IMR-90 (cell line): ENCODE data around the gene CEP128. TPM values are rescaled to one million over a fixed set of nuclear protein-coding genes. Genes with fewer than 3 reads are reported as not detected.

Experiments
- ATAC-seq: fragments of 200-7000 bp; cut with Tn5 transposase; 2 replicates; pipeline ENCODE4 v1.9.1; 2020; ENCODE audit warnings: low read depth, mild to moderate bottlenecking, moderate library complexity
- BruUV-seq: library from RNA; stranded (reverse); fragments of 400-500 nt; replicated peaks from 2 replicates; lab custom pipeline; 2021; lab: Mats Ljungman, UMichigan
- CTCF ChIA-PET: fragments of 300-600 bp; formaldehyde crosslinking; extraction: SDS; loops from one replicate; lab custom pipeline; 2021; ENCODE audit warnings: antibody characterized with exemption; lab: Yijun Ruan, JAX
- POLR2A ChIA-PET: fragments of 300-600 bp; sonication (Branson Sonifier 250); formaldehyde crosslinking; loops from one replicate; lab custom pipeline; 2022; ENCODE audit warnings: antibody characterized with exemption; ENCODE audit not compliant: unreplicated experiment; lab: Charles Lee
- DNase-seq: peaks from one replicate; pipeline ENCODE4 v3.0.0; 2013
- H2AFZ ChIP-seq: replicated peaks from 2 replicates; pipeline ENCODE3; 2013; ENCODE audit warnings: low read length, mild to moderate bottlenecking; ENCODE audit not compliant: poor library complexity
- H2AK5ac ChIP-seq: 2 replicates; pipeline ENCODE4 v1.6.1; 2013; ENCODE audit warnings: low read depth, low read length, inconsistent platforms
- H2AK9ac ChIP-seq: replicated peaks from 2 replicates; pipeline ENCODE3; 2013; ENCODE audit warnings: mild to moderate bottlenecking, low read depth, low read length, moderate library complexity; ENCODE audit not compliant: poor library complexity
- H2BK120ac ChIP-seq: 2 replicates; pipeline ENCODE4 v1.6.1; 2013; ENCODE audit warnings: low read depth, low read length, inconsistent platforms
- H2BK15ac ChIP-seq: 3 replicates; pipeline ENCODE4 v1.6.1; 2013; ENCODE audit warnings: low read depth, low read length, inconsistent platforms
- H2BK20ac ChIP-seq: 2 replicates; pipeline ENCODE4 v1.6.1; 2013; ENCODE audit warnings: low read depth, mild to moderate bottlenecking, inconsistent platforms, low read length, moderate library complexity
- H2BK5ac ChIP-seq: 2 replicates; pipeline ENCODE4 v1.6.1; 2013; ENCODE audit warnings: mild to moderate bottlenecking, low read depth, low read length, inconsistent platforms; ENCODE audit not compliant: poor library complexity, severe bottlenecking
- H3K14ac ChIP-seq: replicated peaks from 2 replicates; pipeline ENCODE4 v1.6.1; 2013; ENCODE audit warnings: low read depth, low read length, inconsistent platforms
- H3K18ac ChIP-seq: 2 replicates; pipeline ENCODE4 v1.6.1; 2013; ENCODE audit warnings: low read depth, low read length, control low read depth
- H3K23ac ChIP-seq: 2 replicates; pipeline ENCODE4 v1.6.1; 2013; ENCODE audit warnings: low read depth, low read length, inconsistent platforms
- H3K27ac ChIP-seq: 2 replicates; pipeline ENCODE4 v1.5.1; 2013; ENCODE audit warnings: mild to moderate bottlenecking, control low read depth, low read length; ENCODE audit not compliant: insufficient read depth
- H3K27me3 ChIP-seq: 2 replicates; pipeline ENCODE4 v1.6.1; 2013; ENCODE audit warnings: low read length; ENCODE audit not compliant: control insufficient read depth, insufficient read depth
- H3K36me3 ChIP-seq: 2 replicates; pipeline ENCODE4 v1.6.1; 2013; ENCODE audit warnings: low read length, mixed read lengths; ENCODE audit not compliant: control insufficient read depth, insufficient read depth
- H3K4ac ChIP-seq: 2 replicates; pipeline ENCODE4 v1.6.1; 2013; ENCODE audit warnings: low read depth, low read length, inconsistent platforms
- H3K4me1 ChIP-seq: 2 replicates; pipeline ENCODE4 v1.6.1; 2013; ENCODE audit warnings: low read length, mixed read lengths; ENCODE audit not compliant: control insufficient read depth, insufficient read depth
- H3K4me2 ChIP-seq: 2 replicates; pipeline ENCODE4 v1.6.1; 2013; ENCODE audit warnings: low read depth, mild to moderate bottlenecking, control low read depth, low read length, moderate library complexity
- H3K4me3 ChIP-seq: 2 replicates; pipeline ENCODE4 v1.5.1; 2013; ENCODE audit warnings: low read depth, mild to moderate bottlenecking, control low read depth, low read length, moderate library complexity; ENCODE audit not compliant: insufficient read depth
- H3K56ac ChIP-seq: 2 replicates; pipeline ENCODE4 v1.6.1; 2013; ENCODE audit warnings: low read length, inconsistent platforms; ENCODE audit not compliant: insufficient read depth; ENCODE audit errors: extremely low read depth
- H3K79me1 ChIP-seq, 2 experiments: 2 replicates each; pipeline ENCODE4 v1.6.1; 2013; ENCODE audit warnings: low read length in 2 of 2, inconsistent platforms in 1 of 2, low read depth in 1 of 2
- H3K9ac ChIP-seq: 2 replicates; pipeline ENCODE4 v1.6.1; 2013; ENCODE audit warnings: low read depth, low read length, control low read depth
- H3K9me1 ChIP-seq: 2 replicates; pipeline ENCODE4 v1.6.1; 2013; ENCODE audit warnings: low read length, inconsistent platforms; ENCODE audit not compliant: insufficient read depth
- H3K9me3 ChIP-seq: 2 replicates; pipeline ENCODE4 v1.6.1; 2013; ENCODE audit warnings: low read length; ENCODE audit not compliant: control insufficient read depth, insufficient read depth
- H4K20me1 ChIP-seq: 2 replicates; pipeline ENCODE4 v1.6.1; 2013; ENCODE audit warnings: low read length, inconsistent platforms; ENCODE audit not compliant: insufficient read depth
- H4K5ac ChIP-seq: 2 replicates; pipeline ENCODE4 v1.6.1; 2013; ENCODE audit warnings: mild to moderate bottlenecking, low read depth, low read length, control low read depth
- H4K8ac ChIP-seq, 2 experiments: 2 replicates each; pipeline ENCODE4 v1.6.1; 2013; ENCODE audit warnings: low read depth in 2 of 2, low read length in 2 of 2, control low read depth in 1 of 2, inconsistent platforms in 1 of 2
- H4K91ac ChIP-seq: 2 replicates; pipeline ENCODE4 v1.6.1; 2013; ENCODE audit warnings: low read depth, low read length, inconsistent platforms; ENCODE audit not compliant: insufficient read depth
- BHLHE40 ChIP-seq: fragments of 150-350 bp; IDR thresholded peaks from 2 replicates; pipeline ENCODE4 v1.6.1; 2016; ENCODE audit warnings: mild to moderate bottlenecking, low read depth, low read length
- CEBPB ChIP-seq: IDR thresholded peaks from 2 replicates; pipeline ENCODE4 v1.6.1; 2012; ENCODE audit warnings: low read depth, low read length, improper control_type of control experiment
- FOS ChIP-seq: fragments of 150-350 bp; IDR thresholded peaks from 2 replicates; pipeline ENCODE4 v1.6.1; 2016; ENCODE audit warnings: low read depth, low read length
- MAFK ChIP-seq: IDR thresholded peaks from 2 replicates; pipeline ENCODE4 v1.6.1; 2012; ENCODE audit warnings: low read depth, low read length, improper control_type of control experiment
- MAZ ChIP-seq: IDR thresholded peaks from 2 replicates; pipeline ENCODE4 v1.6.1; 2012; ENCODE audit warnings: low read depth, mild to moderate bottlenecking, low read length, improper control_type of control experiment, moderate library complexity, borderline replicate concordance
- NFE2L2 ChIP-seq: fragments of 150-350 bp; IDR thresholded peaks from 2 replicates; pipeline ENCODE4 v1.6.1; 2016; ENCODE audit warnings: low read depth, mild to moderate bottlenecking, low read length
- RAD21 ChIP-seq: IDR thresholded peaks from 2 replicates; pipeline ENCODE4 v1.6.1; 2012; ENCODE audit warnings: low read length, improper control_type of control experiment
- RFX5 ChIP-seq: IDR thresholded peaks from 2 replicates; pipeline ENCODE4 v1.8.0; 2012; ENCODE audit warnings: low read depth, mild to moderate bottlenecking, low read length, moderate library complexity
- WGBS, 2 experiments: methylation state at CpG; one replicate each; pipeline versions ENCODE4 v1.1.5 to v1.1.7; 2013; ENCODE audit warnings: missing lambda C conversion rate in 2 of 2; ENCODE audit not compliant: insufficient read length in 1 of 2; ENCODE audit errors: extremely low coverage in 2 of 2; 5-methylcytosine and 5-hydroxymethylcytosine counted together
- dilution Hi-C: fragments of 300-500 bp; cut with HindIII; formaldehyde crosslinking; loops from one replicate; pipeline ENCODE4 v1.14.3; 2018; ENCODE audit warnings: low sequenced_read_pairs; ENCODE audit not compliant: unreplicated experiment
- in situ Hi-C: fragments of 300-500 bp; cut with MboI; formaldehyde crosslinking; loops from 3 replicates; pipeline ENCODE4 v1.14.3; 2019; ENCODE audit warnings: low sequenced_read_pairs, inconsistent platforms, mixed read lengths
- intact Hi-C: fragments of 100-400 bp; cut with micrococcal nuclease; formaldehyde crosslinking; loops from 2 replicates; pipeline ENCODE4 v1.10.0; 2022
- polyA plus RNA-seq, 3 experiments: library from polyadenylated mRNA; depleted of rRNA; stranded (reverse); fragments of >200 nt; gene quantifications; 2 replicates each; pipeline ENCODE4 v1.2.3, GENCODE V29; 2012; ENCODE audit warnings: low replicate concordance in 1 of 3
- total RNA-seq: library from RNA; depleted of rRNA; stranded (reverse); fragments of >200 nt; gene quantifications from 2 replicates; pipeline ENCODE4 v1.2.3, GENCODE V29; 2012
- TF ChIP-seq, protein P1 (sequence below): fragments of 150-350 bp; IDR thresholded peaks from 2 replicates; pipeline ENCODE4 v1.6.1; 2016; ENCODE audit warnings: low read depth, mild to moderate bottlenecking, low read length, moderate library complexity, borderline replicate concordance

CEP128 gene
- total and polyA plus RNA-seq, 2 of the 4 experiments (the other 2 are of a cell fraction): 1.9 to 5.7 TPM

DNA sequence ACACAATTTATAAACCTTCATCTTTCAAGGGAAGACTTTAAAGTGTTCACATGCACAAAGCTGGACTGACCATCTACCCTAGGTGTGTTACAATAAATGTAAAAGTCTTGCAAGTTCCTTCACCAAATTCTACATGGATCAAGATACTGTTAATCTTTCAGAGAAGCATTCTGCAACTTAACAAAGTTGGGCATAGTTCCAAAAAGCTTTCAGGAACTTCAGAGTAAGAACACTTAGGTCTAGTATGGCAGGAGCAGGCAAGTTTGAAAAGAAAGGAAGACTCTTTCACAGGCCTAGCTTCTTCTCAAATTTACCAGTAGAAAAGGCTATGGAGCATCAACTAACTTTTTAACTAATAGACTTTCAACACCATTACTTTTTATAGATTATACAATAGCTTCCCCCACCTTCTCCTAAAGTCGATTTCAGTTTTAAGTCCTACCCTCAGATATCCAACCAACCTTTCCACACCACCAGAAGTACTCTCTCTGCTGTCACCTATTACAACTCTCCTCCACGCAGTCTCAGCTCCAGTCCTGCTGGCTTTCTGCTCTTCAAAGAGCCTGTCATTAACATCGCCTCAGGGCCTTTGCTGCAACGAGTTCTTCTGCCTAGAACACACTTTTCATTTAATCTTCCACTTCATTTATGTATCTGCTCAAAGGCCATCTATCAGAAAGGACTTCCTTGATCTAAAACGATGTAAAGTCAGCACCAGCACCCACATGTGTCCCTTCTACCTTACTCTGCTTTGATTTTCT, 333.9 kb downstream of the CEP128 start:
- POLR2A ChIA-PET: interaction anchor here (0.6 kb wide), 1 partner anchor 12 kb away, joined by 8 read pairs; no protein-coding TSS in a partner anchor
- intact Hi-C loops: no loop called here
- H3K9ac ChIP-seq: no peak overlapping the region
- TF ChIP-seq MAFK (no peak), CEBPB (no peak), RAD21 (no peak), BHLHE40 (no peak), FOS (no peak), NFE2L2 (no peak), MAZ (no peak), RFX5 (no peak)
- TF ChIP-seq, protein P1, sequence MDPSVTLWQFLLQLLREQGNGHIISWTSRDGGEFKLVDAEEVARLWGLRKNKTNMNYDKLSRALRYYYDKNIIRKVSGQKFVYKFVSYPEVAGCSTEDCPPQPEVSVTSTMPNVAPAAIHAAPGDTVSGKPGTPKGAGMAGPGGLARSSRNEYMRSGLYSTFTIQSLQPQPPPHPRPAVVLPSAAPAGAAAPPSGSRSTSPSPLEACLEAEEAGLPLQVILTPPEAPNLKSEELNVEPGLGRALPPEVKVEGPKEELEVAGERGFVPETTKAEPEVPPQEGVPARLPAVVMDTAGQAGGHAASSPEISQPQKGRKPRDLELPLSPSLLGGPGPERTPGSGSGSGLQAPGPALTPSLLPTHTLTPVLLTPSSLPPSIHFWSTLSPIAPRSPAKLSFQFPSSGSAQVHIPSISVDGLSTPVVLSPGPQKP: no peak
- H2BK15ac ChIP-seq: peak overlapping the region; percentile 6; the same call in 1 of the 3 replicates
- H3K9me1 ChIP-seq: no peaks in the 10 kb centered on the region; the same call in 1 of the 2 replicates
- no peak overlapping the region for H2BK5ac ChIP-seq
- dilution Hi-C loops: no loop called here
- H4K20me1 ChIP-seq: no peaks in the 10 kb centered on the region
- in situ Hi-C loops: loop anchor here (25.0 kb wide), 1 partner anchor 545 kb away; no protein-coding TSS in a partner anchor
- H3K4me1 ChIP-seq: no peaks in the 10 kb centered on the region
- H3K27me3 ChIP-seq: no peaks in the 10 kb centered on the region
- H4K8ac ChIP-seq: peak overlapping the region in 1 of 2 experiments; percentile 31; a peak in 2 of 4 replicates
- H3K18ac ChIP-seq: peak overlapping the region; percentile 30
- no peak overlapping the region for H3K4me3 ChIP-seq
- no peak overlapping the region for H2AK9ac ChIP-seq
- H3K4me2 ChIP-seq: no peak overlapping the region
- ATAC-seq: no peak
- DNase-seq: no peak
- peak overlapping the region; percentile 33; the same call in 1 of the 2 replicates for H4K5ac ChIP-seq
- WGBS, 2 experiments: 76% methylated on average over 4 of the region's 5 CpGs; no CpG with 5 or more reads in 1 of the 2 experiments
- no peak overlapping the region for H2AFZ ChIP-seq
- H3K9me3 ChIP-seq: no peaks in the 10 kb centered on the region
- peak overlapping the region; percentile 61 for H2BK20ac ChIP-seq
- no peak overlapping the region for H3K56ac ChIP-seq
- peak overlapping the region; percentile 18 for H2AK5ac ChIP-seq
- peak overlapping the region; percentile 74 for H3K14ac ChIP-seq
- no TSS peak for BruUV-seq
- H3K4ac ChIP-seq: peak overlapping the region; percentile 75
- peak overlapping the region; percentile 24; the same call in 1 of the 2 replicates for H3K23ac ChIP-seq
- H3K27ac ChIP-seq: no peak overlapping the region
- 0 out of 2 replicates have a peak overlapping the region, but pooled peaks have one; percentile 50 for H4K91ac ChIP-seq
- peak overlapping the region; percentile 82 for H2BK120ac ChIP-seq
- no peaks in the 10 kb centered on the region for H3K36me3 ChIP-seq
- CTCF ChIA-PET: interaction anchor here (0.6 to 0.8 kb wide), 2 partner anchors 21 to 249 kb away, joined by 3 read pairs; no protein-coding TSS in a partner anchor
- H3K79me1 ChIP-seq: no peaks in the 10 kb centered on the region
